ENCODE measurements around the gene PTPRK.

DNA sequence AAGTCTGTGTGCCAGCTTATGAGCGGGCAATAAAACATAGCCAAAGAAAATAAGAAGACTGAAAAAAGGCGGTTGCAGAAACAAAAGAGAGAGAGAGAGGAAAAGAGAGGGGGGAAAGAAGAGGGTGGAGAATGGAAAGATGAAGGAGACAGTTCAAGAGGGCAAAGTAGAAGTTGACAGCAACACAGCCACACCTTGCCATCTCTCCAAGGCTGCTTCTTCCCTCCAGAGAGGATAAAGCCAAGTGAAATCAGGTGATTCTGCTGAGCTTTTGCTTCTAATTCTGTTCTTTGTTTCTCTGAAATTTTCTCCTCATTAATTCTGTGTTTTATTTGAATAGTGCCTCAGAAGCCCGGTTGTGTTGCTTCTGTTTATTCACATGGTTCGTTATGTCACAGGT lies 48.5 kb downstream of the PTPRK start:
- TF ChIP-seq ZFX (IDR thresholded peaks at IDR 0.05; ENCODE audit: borderline replicate concordance) (no peak), CTCF (IDR thresholded peaks at IDR 0.05) (no peak)

Measured in 22Rv1 (cell line).